Glomerular endothelial cell (primary cell): ENCODE results near the gene SLC9A3. TPM values are rescaled to one million over a fixed set of nuclear protein-coding genes. Genes with fewer than 3 reads are reported as not detected.

ENCODE experiments used
- DNase-seq: peaks from one replicate; pipeline ENCODE4 v3.0.0-alpha.2; 2011; ENCODE audit warnings: low read depth, low spot score; ENCODE audit errors: extremely low read depth
- total RNA-seq: library from RNA; depleted of rRNA; stranded (reverse); fragments of >200 nt; gene quantifications from 2 replicates; pipeline ENCODE4 v1.2.3, GENCODE V29; 2015

The SLC9A3 gene
- total RNA-seq, 1 donor from 2014 or later: 2.2 TPM

- DNase-seq: no peak
Measured at GRCh38 chr5:433836-434235, 90.4 kb downstream of the SLC9A3 start.

- DNase-seq: no peak
Measured at GRCh38 chr5:432928-433791, 91.1 kb downstream of the SLC9A3 start.

- no peak for DNase-seq
Measured at GRCh38 chr5:432201-432927, 91.9 kb downstream of the SLC9A3 start.

DNA sequence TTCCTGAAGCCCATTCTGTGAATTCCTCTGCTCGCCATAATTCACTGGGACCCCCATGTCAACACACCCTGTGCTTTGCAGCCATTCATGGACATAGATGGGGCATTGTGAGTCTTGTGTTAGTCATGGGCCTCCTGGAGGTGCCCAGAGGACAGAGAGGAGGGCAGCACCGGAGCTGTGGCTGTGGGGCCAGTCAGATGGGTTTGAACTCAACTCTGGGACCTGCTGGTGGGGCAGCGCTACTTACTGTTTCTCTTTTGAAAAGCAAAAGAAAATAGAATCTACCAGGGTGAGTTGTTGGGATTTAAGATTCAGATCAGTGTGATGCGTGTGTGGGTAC lies 92.6 kb downstream of the SLC9A3 start:
- DNase-seq: no peak

- DNase-seq: no peak
Measured at GRCh38 chr5:431001-431710, 93.1 kb downstream of the SLC9A3 start.

DNA sequence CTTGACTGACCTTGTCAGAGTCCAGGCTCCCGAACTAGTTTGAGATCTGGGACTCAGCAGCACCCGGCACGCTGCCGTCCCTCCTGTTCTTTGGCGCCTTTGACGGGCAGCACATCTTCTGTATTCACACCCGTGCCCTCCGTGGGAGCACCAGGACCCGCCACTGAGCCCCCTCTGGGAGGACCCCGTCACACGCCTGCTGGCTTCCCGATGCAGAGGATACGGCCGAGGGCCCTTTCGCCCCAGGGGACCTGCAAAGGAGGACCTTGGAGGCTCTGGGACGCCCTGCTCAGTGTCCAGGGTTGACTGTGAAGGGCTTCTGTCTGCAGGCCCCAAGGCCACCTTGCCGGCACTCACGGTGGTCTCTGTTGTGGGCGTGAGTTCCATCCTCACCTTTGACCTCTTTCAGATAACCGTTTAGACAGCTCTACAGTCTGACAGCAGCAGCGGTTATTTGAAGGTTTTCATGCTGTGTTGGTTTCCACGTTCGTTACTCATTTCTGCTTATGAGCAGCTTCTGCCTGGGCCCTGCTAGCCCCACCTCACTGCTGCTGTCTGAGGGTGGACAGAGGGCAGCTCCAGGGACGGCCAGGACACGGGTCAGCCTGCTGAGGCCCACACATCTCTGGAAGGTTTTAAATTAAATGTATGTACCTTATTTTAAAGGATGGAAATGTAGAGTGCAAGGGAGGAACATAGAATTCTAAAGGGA lies 93.9 kb downstream of the SLC9A3 start:
- no peak for DNase-seq

- DNase-seq: no peak
Measured at GRCh38 chr5:429453-430188, 94.6 kb downstream of the SLC9A3 start.

DNA sequence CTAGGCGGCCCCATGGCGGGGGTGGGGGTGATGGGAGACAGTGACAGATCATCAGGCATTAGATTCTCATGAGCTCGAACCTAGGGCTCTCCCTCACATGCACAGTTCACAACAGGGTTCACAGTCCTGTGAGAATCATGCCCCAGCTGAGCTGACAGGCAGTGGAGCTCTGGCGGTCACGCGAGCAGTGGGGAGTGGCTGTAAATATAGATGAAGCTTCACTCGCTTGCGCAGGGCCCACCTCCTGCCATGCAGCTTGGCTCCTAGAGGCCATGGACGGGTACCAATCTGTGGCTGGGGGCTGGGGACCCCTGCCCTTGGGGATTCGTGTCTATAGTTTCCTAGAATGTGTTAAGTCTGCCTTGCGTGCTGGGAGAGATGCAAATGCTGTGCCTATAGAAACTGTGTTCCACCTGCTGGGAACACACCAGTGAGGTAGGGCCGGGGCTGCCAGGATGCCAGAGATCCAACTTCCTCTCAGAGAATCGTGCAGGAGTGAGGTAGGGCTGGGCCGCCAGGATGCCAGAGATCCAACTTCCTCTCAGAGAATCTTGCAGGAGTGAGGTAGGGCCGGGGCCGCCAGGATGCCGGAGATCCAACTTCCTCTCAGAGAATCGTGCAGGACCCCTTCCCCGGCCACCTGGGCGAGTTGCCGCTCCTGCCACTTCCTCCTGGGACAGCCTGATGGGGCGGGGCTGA lies 95.3 kb downstream of the SLC9A3 start:
- no peak for DNase-seq

GRCh38 chr5:428219-428618 lies 96.0 kb downstream of the SLC9A3 start:
- no peak for DNase-seq

DNA sequence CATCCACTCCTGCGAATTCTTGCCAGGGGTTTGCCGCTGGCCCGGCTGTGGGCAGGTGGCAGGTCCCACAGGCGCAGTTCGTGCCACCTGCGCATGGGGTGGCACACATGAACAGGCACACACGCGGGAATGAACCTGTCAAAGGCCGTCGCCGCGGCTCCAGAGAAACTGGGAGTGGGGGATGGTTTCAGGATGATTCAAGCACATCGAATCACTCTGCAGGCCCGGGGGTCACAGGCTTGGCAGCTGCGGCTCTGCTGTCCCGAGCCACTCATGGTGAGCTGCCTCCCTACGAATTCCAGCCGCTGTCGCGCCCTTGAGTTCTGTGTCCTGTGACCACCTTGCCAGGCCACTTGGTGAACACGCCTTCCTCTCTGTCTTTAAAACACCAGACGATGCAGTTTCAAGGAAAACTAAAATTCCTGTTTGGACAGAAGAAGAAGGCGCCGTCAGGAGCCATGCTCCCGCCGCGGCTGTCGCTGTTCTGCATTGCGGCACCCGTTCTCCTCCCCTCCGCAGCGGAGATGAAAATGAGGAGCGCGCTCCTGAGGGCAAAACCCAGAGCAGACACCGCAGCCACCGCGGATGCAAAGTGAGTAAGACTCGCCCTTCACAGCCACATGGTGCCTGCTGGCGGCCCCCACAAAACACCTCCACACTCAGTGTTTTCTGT lies 96.7 kb downstream of the SLC9A3 start:
- no peak for DNase-seq

- DNase-seq: no peak
Measured at GRCh38 chr5:426392-426976, 97.8 kb downstream of the SLC9A3 start.

GRCh38 chr5:425714-426113 lies 98.5 kb downstream of the SLC9A3 start:
- DNase-seq: no peak

- DNase-seq: no peak
Measured at GRCh38 chr5:424301-425110, 99.7 kb downstream of the SLC9A3 start.

GRCh38 chr5:423626-424261 lies 100.5 kb downstream of the SLC9A3 start:
- DNase-seq: no peak

DNA sequence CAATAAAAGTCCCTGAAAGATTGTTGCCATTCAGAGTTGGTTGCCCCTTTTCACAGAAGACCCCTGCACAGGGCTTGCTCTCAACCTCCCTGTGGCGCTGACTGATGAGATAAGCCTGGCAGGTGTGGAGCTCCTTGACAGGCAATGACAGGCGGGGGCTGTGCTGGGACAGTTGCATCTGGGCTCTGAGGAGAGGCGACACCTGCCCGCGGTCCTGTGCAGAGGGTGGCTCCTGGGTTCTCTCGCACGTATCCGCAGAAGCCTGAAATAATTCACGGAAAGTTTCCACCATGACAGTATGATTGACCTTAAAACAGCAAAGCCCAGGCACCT lies 101.0 kb downstream of the SLC9A3 start:
- DNase-seq: no peak

GRCh38 chr5:422323-423232 lies 101.7 kb downstream of the SLC9A3 start:
- no peak for DNase-seq

GRCh38 chr5:421901-422300 lies 102.3 kb downstream of the SLC9A3 start:
- DNase-seq: no peak
